ENCODE measurements around the gene DUOX1. TPM values are rescaled to one million over a fixed set of nuclear protein-coding genes. Genes with fewer than 3 reads are reported as not detected.

DUOX1 gene
- total RNA-seq, 2 experiments from 2014 or later, result not detected

DNA sequence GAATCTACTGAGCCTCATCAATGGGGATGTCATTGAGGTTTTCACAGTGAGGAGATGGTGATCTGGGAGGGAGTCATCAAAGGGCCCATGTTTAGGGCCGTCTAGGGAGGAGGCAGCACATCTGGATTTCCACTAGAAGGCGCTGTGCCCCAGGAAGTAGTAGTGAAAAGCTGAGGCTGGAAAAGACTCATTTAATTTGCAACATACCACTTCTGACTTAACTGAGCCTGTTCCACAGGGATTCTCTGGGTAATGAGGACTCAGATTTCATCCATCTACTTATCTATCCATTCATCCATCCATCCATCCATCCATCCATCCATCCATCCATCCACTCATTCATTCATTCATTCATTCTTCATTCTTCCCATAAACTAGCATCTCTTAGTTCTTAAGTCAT lies 75.4 kb downstream of the DUOX1 start:
- ChIA-PET CTCF (interaction anchor here (0.6 to 12.1 kb wide), 48 partner anchors 9 to 438 kb away, joined by 3 to 128 read pairs (median 5); a partner anchor contains a TSS), POLR2A (interaction anchor here (0.9 to 1.8 kb wide), 4 partner anchors 11 to 198 kb away, joined by 3 to 5 read pairs (median 3); a partner anchor contains a TSS)
- Mint-ChIP-seq H3K36me3 (ENCODE audit: low read depth) (no peaks in the 10 kb centered on the region), H3K27me3 (peaks cover 6% of the 10 kb centered on the region), H3K27ac (no peak overlapping the region), H3K4me1 (ENCODE audit: low read depth) (peaks cover 2% of the 10 kb centered on the region), H3K4me3 (no peak overlapping the region), H3K9me3 (no peaks in the 10 kb centered on the region)
- TF ChIP-seq, protein P1, sequence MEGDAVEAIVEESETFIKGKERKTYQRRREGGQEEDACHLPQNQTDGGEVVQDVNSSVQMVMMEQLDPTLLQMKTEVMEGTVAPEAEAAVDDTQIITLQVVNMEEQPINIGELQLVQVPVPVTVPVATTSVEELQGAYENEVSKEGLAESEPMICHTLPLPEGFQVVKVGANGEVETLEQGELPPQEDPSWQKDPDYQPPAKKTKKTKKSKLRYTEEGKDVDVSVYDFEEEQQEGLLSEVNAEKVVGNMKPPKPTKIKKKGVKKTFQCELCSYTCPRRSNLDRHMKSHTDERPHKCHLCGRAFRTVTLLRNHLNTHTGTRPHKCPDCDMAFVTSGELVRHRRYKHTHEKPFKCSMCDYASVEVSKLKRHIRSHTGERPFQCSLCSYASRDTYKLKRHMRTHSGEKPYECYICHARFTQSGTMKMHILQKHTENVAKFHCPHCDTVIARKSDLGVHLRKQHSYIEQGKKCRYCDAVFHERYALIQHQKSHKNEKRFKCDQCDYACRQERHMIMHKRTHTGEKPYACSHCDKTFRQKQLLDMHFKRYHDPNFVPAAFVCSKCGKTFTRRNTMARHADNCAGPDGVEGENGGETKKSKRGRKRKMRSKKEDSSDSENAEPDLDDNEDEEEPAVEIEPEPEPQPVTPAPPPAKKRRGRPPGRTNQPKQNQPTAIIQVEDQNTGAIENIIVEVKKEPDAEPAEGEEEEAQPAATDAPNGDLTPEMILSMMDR (IDR thresholded peaks at IDR 0.05), result peak; percentile 76
- intact Hi-C loops (cut with micrococcal nuclease), result no loop called here
- DNase-seq, result peak; percentile 76
- peak; percentile 34 for ATAC-seq

DNA sequence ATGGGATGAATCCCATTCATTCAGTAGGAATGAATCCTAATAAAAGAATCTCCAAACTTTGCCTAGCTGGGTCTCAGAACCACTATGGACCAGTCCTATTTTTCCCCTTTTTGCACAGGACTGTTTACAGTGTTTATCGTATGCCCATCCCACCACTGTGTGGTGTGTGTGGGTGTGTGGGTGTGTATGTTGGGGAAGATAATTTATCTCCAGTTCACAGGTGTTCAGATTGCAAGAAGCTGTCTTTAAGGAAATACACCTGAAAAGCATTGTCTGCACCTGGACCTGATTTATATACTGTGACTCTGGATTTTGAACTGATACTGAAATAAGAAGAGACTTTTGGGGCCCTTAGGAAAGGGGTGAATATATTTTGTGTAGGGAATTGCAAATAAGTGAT lies 82.7 kb downstream of the DUOX1 start:
- H3K9me3 Mint-ChIP-seq, result no peaks in the 10 kb centered on the region
- CTCF ChIA-PET, result interaction anchor here (1.0 to 4.3 kb wide), 5 partner anchors 7 to 245 kb away, joined by 3 to 29 read pairs (median 4); no protein-coding TSS in a partner anchor
- peaks cover under 1% of the 10 kb centered on the region for H3K27me3 Mint-ChIP-seq
- POLR2A ChIA-PET, result interaction anchor here (1.0 kb wide), 1 partner anchor 11 kb away, joined by 6 read pairs; no protein-coding TSS in a partner anchor
- no peak overlapping the region for H3K27ac Mint-ChIP-seq
- TF ChIP-seq, protein P1 (IDR thresholded peaks at IDR 0.05), result no peak
- H3K36me3 Mint-ChIP-seq (ENCODE audit: low read depth), result no peaks in the 10 kb centered on the region
- H3K4me1 Mint-ChIP-seq (ENCODE audit: low read depth), result no peaks in the 10 kb centered on the region
- no peak overlapping the region for H3K4me3 Mint-ChIP-seq
- intact Hi-C loops (cut with micrococcal nuclease), result no loop called here
- ATAC-seq (no peak), DNase-seq (no peak)

Other genes with a start within 250 kb of the DUOX1 start
- gene TERB2, start 173.3 kb upstream of the DUOX1 start, total RNA-seq, result not detected
- 10 to 100 TPM; 27.9 to 28.7 TPM for gene SORD, start 106.8 kb upstream of the DUOX1 start, total RNA-seq
- under 1 TPM; 0.05 to 0.18 TPM for gene DUOX2, start 15.8 kb upstream of the DUOX1 start, total RNA-seq
- not detected for gene DUOXA2, start 15.7 kb upstream of the DUOX1 start, total RNA-seq
- gene DUOXA1, start 115 bp upstream of the DUOX1 start, total RNA-seq, result not detected
- 10 to 100 TPM; 19.8 to 23.5 TPM for gene SHF, start 58.0 kb downstream of the DUOX1 start, total RNA-seq
- gene SLC28A2, start 122.2 kb downstream of the DUOX1 start, total RNA-seq, result not detected
- gene GATM, start 248.6 kb downstream of the DUOX1 start, total RNA-seq, result 1 to 10 TPM; 5.6 to 6.5 TPM